MCF 10A (cell line): ENCODE measurements around the gene NOX5. TPM values are rescaled to one million over a fixed set of nuclear protein-coding genes. Genes with fewer than 3 reads are reported as not detected.

Source experiments
- BruUV-seq: library from RNA; stranded (reverse); fragments of 400-500 nt; replicated peaks from 2 replicates; lab custom pipeline; 2021; lab: Mats Ljungman, UMichigan
- CTCF ChIA-PET: fragments of 300-600 bp; sonication (Branson Sonifier 250); formaldehyde crosslinking; extraction: SDS; loops from one replicate; lab custom pipeline; 2021; ENCODE audit warnings: antibody characterized with exemption, inconsistent platforms; lab: Yijun Ruan, JAX
- POLR2A ChIA-PET: fragments of 300-600, 350-650 bp; sonication (Branson Sonifier 250); formaldehyde crosslinking; extraction: SDS; loops from one replicate; lab custom pipeline; 2020; ENCODE audit warnings: antibody characterized with exemption, inconsistent platforms; lab: Yijun Ruan, JAX
- DNase-seq: peaks from one replicate; pipeline ENCODE4 v3.0.0-alpha.2; 2018; ENCODE audit not compliant: unreplicated experiment
- H3K27ac Mint-ChIP-seq: one replicate; pipeline ENCODE4 v1.8.0; 2022; ENCODE audit warnings: mild to moderate bottlenecking, low read depth, mixed read lengths; ENCODE audit not compliant: unreplicated experiment
- H3K27me3 Mint-ChIP-seq: one replicate; pipeline ENCODE4 v1.8.0; 2022; ENCODE audit warnings: mixed read lengths; ENCODE audit not compliant: insufficient read depth, unreplicated experiment
- H3K36me3 Mint-ChIP-seq: one replicate; pipeline ENCODE4 v1.8.0; 2022; ENCODE audit warnings: mild to moderate bottlenecking, moderate library complexity, mixed read lengths; ENCODE audit not compliant: insufficient read depth, unreplicated experiment
- H3K4me1 Mint-ChIP-seq: one replicate; pipeline ENCODE4 v1.8.0; 2022; ENCODE audit warnings: mixed read lengths; ENCODE audit not compliant: insufficient read depth, unreplicated experiment
- H3K4me3 Mint-ChIP-seq: one replicate; pipeline ENCODE4 v1.8.0; 2022; ENCODE audit warnings: mild to moderate bottlenecking, moderate library complexity, mixed read lengths; ENCODE audit not compliant: unreplicated experiment
- H3K9me3 Mint-ChIP-seq: one replicate; pipeline ENCODE4 v1.8.0; 2022; ENCODE audit warnings: mixed read lengths; ENCODE audit not compliant: unreplicated experiment
- CTCF ChIP-seq: fragments of 200-600 bp; IDR thresholded peaks from one replicate; pipeline ENCODE4 v1.8.0; 2022; ENCODE audit warnings: antibody characterized with exemption, mild to moderate bottlenecking; ENCODE audit not compliant: unreplicated experiment
- intact Hi-C: fragments of 100-400 bp; cut with micrococcal nuclease; formaldehyde crosslinking; loops from 2 replicates; pipeline ENCODE4 v1.14.1; 2022
- total RNA-seq: library from RNA; stranded (reverse); gene quantifications from 2 replicates; pipeline ENCODE4 v1.2.3, GENCODE V29; 2022

The NOX5 gene
- total RNA-seq, 1 experiment from 2014 or later: 1.4 TPM

- intact Hi-C loops: no loop called here
- ChIA-PET CTCF (no interaction called here), POLR2A (no interaction called here)
- H3K9me3 Mint-ChIP-seq: no peaks in the 10 kb centered on the region
- H3K4me1 Mint-ChIP-seq: peaks cover 38% of the 10 kb centered on the region
- TF ChIP-seq CTCF: no peak
- no peaks in the 10 kb centered on the region for H3K36me3 Mint-ChIP-seq
- H3K27ac Mint-ChIP-seq: no peak overlapping the region
- peak; percentile 17 for DNase-seq
- no peaks in the 10 kb centered on the region for H3K27me3 Mint-ChIP-seq
- no peak overlapping the region for H3K4me3 Mint-ChIP-seq
- no TSS peak for BruUV-seq
Observed at GRCh38 chr15:68994149-68994548, 20.3 kb upstream of the NOX5 start.

GRCh38 chr15:68994981-68995761 lies 19.3 kb upstream of the NOX5 start:
- Mint-ChIP-seq H3K4me3 (no peak overlapping the region), H3K36me3 (no peaks in the 10 kb centered on the region), H3K4me1 (peaks cover 38% of the 10 kb centered on the region), H3K27me3 (no peaks in the 10 kb centered on the region), H3K9me3 (no peaks in the 10 kb centered on the region), H3K27ac (no peak overlapping the region)
- ChIA-PET POLR2A (interaction anchor here (1.2 kb wide), 1 partner anchor 16 kb away, joined by 3 read pairs; no protein-coding TSS in a partner anchor), CTCF (no interaction called here)
- DNase-seq: no peak
- intact Hi-C loops: no loop called here
- TF ChIP-seq CTCF: no peak
- no TSS peak for BruUV-seq

GRCh38 chr15:68997050-68997449 lies 17.4 kb upstream of the NOX5 start:
- Mint-ChIP-seq H3K9me3 (no peaks in the 10 kb centered on the region), H3K27ac (no peak overlapping the region), H3K36me3 (no peaks in the 10 kb centered on the region), H3K27me3 (no peaks in the 10 kb centered on the region), H3K4me1 (peaks cover 33% of the 10 kb centered on the region), H3K4me3 (no peak overlapping the region)
- no peak for DNase-seq
- BruUV-seq: no TSS peak
- ChIA-PET CTCF (no interaction called here), POLR2A (no interaction called here)
- no peak for TF ChIP-seq CTCF
- intact Hi-C loops: no loop called here

- POLR2A ChIA-PET: no interaction called here
- Mint-ChIP-seq H3K4me3 (no peak overlapping the region), H3K9me3 (no peaks in the 10 kb centered on the region), H3K36me3 (no peaks in the 10 kb centered on the region), H3K27me3 (no peaks in the 10 kb centered on the region), H3K4me1 (peaks cover 27% of the 10 kb centered on the region), H3K27ac (no peak overlapping the region)
- DNase-seq: no peak
- no peak for TF ChIP-seq CTCF
- BruUV-seq: no TSS peak
- CTCF ChIA-PET: no interaction called here
- intact Hi-C loops: no loop called here
Observed at GRCh38 chr15:68997930-68998777, 16.3 kb upstream of the NOX5 start.
